Activated T-cell treated with anti-CD3 and anti-CD28 coated beads, Interleukin-2, amount 50 U/mL, for 4 hours (primary cell): ENCODE results near the gene SVIP. TPM values are rescaled to one million over a fixed set of nuclear protein-coding genes. Genes with fewer than 3 reads are reported as not detected.

Source experiments
- ATAC-seq, 2 donors: fragments of 200-7000 bp; cut with Tn5 transposase; one replicate each; pipeline ENCODE4 v1.10.0; 2021
- DNase-seq: peaks from one replicate; pipeline ENCODE4 v3.0.0-alpha.2; 2020
- H3K27me3 Mint-ChIP-seq: one replicate; pipeline ENCODE4 v1.8.0; 2021; ENCODE audit warnings: low read depth, mixed read lengths
- H3K36me3 Mint-ChIP-seq: one replicate; pipeline ENCODE4 v1.8.0; 2022; ENCODE audit warnings: mixed read lengths; ENCODE audit not compliant: insufficient read depth
- H3K4me1 Mint-ChIP-seq: one replicate; pipeline ENCODE4 v1.8.0; 2021; ENCODE audit warnings: low read depth, mixed read lengths
- H3K4me3 Mint-ChIP-seq: one replicate; pipeline ENCODE4 v1.8.0; 2021; ENCODE audit warnings: mild to moderate bottlenecking, moderate library complexity, mixed read lengths
- H3K9me3 Mint-ChIP-seq: one replicate; pipeline ENCODE4 v1.8.0; 2021; ENCODE audit warnings: mixed read lengths
- total RNA-seq, 3 donors: library from RNA; stranded (reverse); gene quantifications; one replicate each; pipeline ENCODE4 v1.2.1, GENCODE V29; 2021

Gene SVIP
- total RNA-seq = 10 to 100 TPM; 33.2 to 37.8 (median 34.9) TPM

- no peaks in the 10 kb centered on the region for H3K9me3 Mint-ChIP-seq
- no peaks in the 10 kb centered on the region for H3K27me3 Mint-ChIP-seq
- DNase-seq (peak; percentile 93), ATAC-seq (peak; percentile 88 to 90)
- H3K4me3 Mint-ChIP-seq = peak within 1 kb of the TSS; percentile 92
- peaks cover 13% of the 10 kb centered on the region for H3K4me1 Mint-ChIP-seq
- peaks cover 13% of the 10 kb centered on the region for H3K36me3 Mint-ChIP-seq
Observed at GRCh38 chr11:22829231-22830081, at the start of gene SVIP. Gene SVIP, minus strand, starts transcription at chr11:22829801. Its CDS starts 53 bp downstream, at chr11:22829748.

- H3K27me3 Mint-ChIP-seq = no peaks in the 10 kb centered on the region
- no peak overlapping the region for H3K4me3 Mint-ChIP-seq
- no peaks in the 10 kb centered on the region for H3K36me3 Mint-ChIP-seq
- ATAC-seq (no peak), DNase-seq (no peak)
- no peaks in the 10 kb centered on the region for H3K4me1 Mint-ChIP-seq
- H3K9me3 Mint-ChIP-seq = no peaks in the 10 kb centered on the region
Observed at GRCh38 chr11:22878604-22879003, 49.0 kb upstream of the SVIP start.

- Mint-ChIP-seq H3K27me3 (no peaks in the 10 kb centered on the region), H3K4me3 (no peak overlapping the region), H3K4me1 (no peaks in the 10 kb centered on the region), H3K9me3 (no peaks in the 10 kb centered on the region), H3K36me3 (no peaks in the 10 kb centered on the region)
- DNase-seq (no peak), ATAC-seq (no peak)
Observed at GRCh38 chr11:22878039-22878438, 48.4 kb upstream of the SVIP start.

GRCh38 chr11:22875869-22876473 lies 46.4 kb upstream of the SVIP start:
- DNase-seq = peak; percentile 39
- H3K36me3 Mint-ChIP-seq = no peaks in the 10 kb centered on the region
- H3K4me3 Mint-ChIP-seq = no peak overlapping the region
- peak; percentile 75 to 78 for ATAC-seq
- no peaks in the 10 kb centered on the region for H3K9me3 Mint-ChIP-seq
- no peaks in the 10 kb centered on the region for H3K4me1 Mint-ChIP-seq
- no peaks in the 10 kb centered on the region for H3K27me3 Mint-ChIP-seq

GRCh38 chr11:22869325-22869724 lies 39.7 kb upstream of the SVIP start:
- Mint-ChIP-seq H3K9me3 (no peaks in the 10 kb centered on the region), H3K4me1 (no peaks in the 10 kb centered on the region), H3K27me3 (no peaks in the 10 kb centered on the region), H3K36me3 (peaks cover 3% of the 10 kb centered on the region), H3K4me3 (no peak overlapping the region)
- ATAC-seq (no peak), DNase-seq (no peak)

GRCh38 chr11:22860241-22860640 lies 30.6 kb upstream of the SVIP start, which contains the start of gene CCDC179:
Gene CCDC179, minus strand, starts transcription at chr11:22860474. Its CDS starts 53 bp downstream, at chr11:22860421.
- no peak for ATAC-seq
- H3K36me3 Mint-ChIP-seq = peaks cover 3% of the 10 kb centered on the region
- no peaks in the 10 kb centered on the region for H3K27me3 Mint-ChIP-seq
- no peaks in the 10 kb centered on the region for H3K9me3 Mint-ChIP-seq
- DNase-seq = no peak
- no peaks in the 10 kb centered on the region for H3K4me1 Mint-ChIP-seq
- H3K4me3 Mint-ChIP-seq = no peak within 1 kb of the TSS

- Mint-ChIP-seq H3K4me3 (no peak overlapping the region), H3K9me3 (no peaks in the 10 kb centered on the region), H3K36me3 (peaks cover 3% of the 10 kb centered on the region), H3K4me1 (no peaks in the 10 kb centered on the region), H3K27me3 (no peaks in the 10 kb centered on the region)
- DNase-seq (no peak), ATAC-seq (no peak)
Observed at GRCh38 chr11:22859756-22860155, 30.2 kb upstream of the SVIP start.

- Mint-ChIP-seq H3K27me3 (no peaks in the 10 kb centered on the region), H3K9me3 (no peaks in the 10 kb centered on the region), H3K4me3 (no peak overlapping the region), H3K36me3 (no peaks in the 10 kb centered on the region), H3K4me1 (no peaks in the 10 kb centered on the region)
- DNase-seq (no peak), ATAC-seq (no peak)
Observed at GRCh38 chr11:22851477-22851876, 21.9 kb upstream of the SVIP start.

- Mint-ChIP-seq H3K36me3 (peaks cover 11% of the 10 kb centered on the region), H3K4me1 (no peaks in the 10 kb centered on the region), H3K9me3 (no peaks in the 10 kb centered on the region), H3K4me3 (no peak overlapping the region), H3K27me3 (no peaks in the 10 kb centered on the region)
- DNase-seq (no peak), ATAC-seq (no peak)
Observed at GRCh38 chr11:22846726-22847125, 17.1 kb upstream of the SVIP start.

- no peaks in the 10 kb centered on the region for H3K27me3 Mint-ChIP-seq
- DNase-seq = no peak
- H3K4me3 Mint-ChIP-seq = no peak overlapping the region
- no peaks in the 10 kb centered on the region for H3K9me3 Mint-ChIP-seq
- ATAC-seq = no peak
- peaks cover 11% of the 10 kb centered on the region for H3K4me1 Mint-ChIP-seq
- no peaks in the 10 kb centered on the region for H3K36me3 Mint-ChIP-seq
Observed at GRCh38 chr11:22832315-22833015, 2.9 kb upstream of the SVIP start.

- ATAC-seq = no peak
Observed at GRCh38 chr11:22830082-22830414, 447 bp upstream of the SVIP start.

GRCh38 chr11:22828373-22828772 lies 1.2 kb downstream of the SVIP start:
- no peak for ATAC-seq
- no peaks in the 10 kb centered on the region for H3K9me3 Mint-ChIP-seq

More at GRCh38 chr11:22830082-22830414, 447 bp upstream of the SVIP start:
- Mint-ChIP-seq H3K27me3 (no peaks in the 10 kb centered on the region), H3K4me3 (peak overlapping the region; percentile 92), H3K36me3 (peaks cover 8% of the 10 kb centered on the region), H3K9me3 (no peaks in the 10 kb centered on the region), H3K4me1 (peaks cover 13% of the 10 kb centered on the region)
- DNase-seq = no peak

GRCh38 chr11:22822203-22822602 lies 7.4 kb downstream of the SVIP start:
- H3K4me3 Mint-ChIP-seq = no peak overlapping the region
- no peaks in the 10 kb centered on the region for H3K27me3 Mint-ChIP-seq
- H3K36me3 Mint-ChIP-seq = peaks cover 61% of the 10 kb centered on the region
- no peaks in the 10 kb centered on the region for H3K9me3 Mint-ChIP-seq
- DNase-seq (no peak), ATAC-seq (no peak)
- H3K4me1 Mint-ChIP-seq = peaks cover under 1% of the 10 kb centered on the region

More at GRCh38 chr11:22828373-22828772, 1.2 kb downstream of the SVIP start:
- Mint-ChIP-seq H3K4me3 (peak overlapping the region; percentile 92), H3K27me3 (no peaks in the 10 kb centered on the region), H3K4me1 (peaks cover 13% of the 10 kb centered on the region), H3K36me3 (peaks cover 17% of the 10 kb centered on the region)
- no peak for DNase-seq

GRCh38 chr11:22809893-22810292 lies 19.7 kb downstream of the SVIP start:
- ATAC-seq = no peak
- peaks cover 5% of the 10 kb centered on the region for H3K36me3 Mint-ChIP-seq
- peaks cover 13% of the 10 kb centered on the region for H3K9me3 Mint-ChIP-seq

More at GRCh38 chr11:22809893-22810292, 19.7 kb downstream of the SVIP start:
- no peaks in the 10 kb centered on the region for H3K27me3 Mint-ChIP-seq
- no peak for DNase-seq
- H3K4me3 Mint-ChIP-seq = no peak overlapping the region
- peaks cover 3% of the 10 kb centered on the region for H3K4me1 Mint-ChIP-seq
